ENCODE data around the gene MACROD1. TPM values are rescaled to one million over a fixed set of nuclear protein-coding genes. Genes with fewer than 3 reads are reported as not detected.

The MACROD1 gene
- total and polyA plus RNA-seq, 2 donors (not counting 1 experiment from before 2014, with no cell fraction given): 2.7 to 8.6 TPM

DNA sequence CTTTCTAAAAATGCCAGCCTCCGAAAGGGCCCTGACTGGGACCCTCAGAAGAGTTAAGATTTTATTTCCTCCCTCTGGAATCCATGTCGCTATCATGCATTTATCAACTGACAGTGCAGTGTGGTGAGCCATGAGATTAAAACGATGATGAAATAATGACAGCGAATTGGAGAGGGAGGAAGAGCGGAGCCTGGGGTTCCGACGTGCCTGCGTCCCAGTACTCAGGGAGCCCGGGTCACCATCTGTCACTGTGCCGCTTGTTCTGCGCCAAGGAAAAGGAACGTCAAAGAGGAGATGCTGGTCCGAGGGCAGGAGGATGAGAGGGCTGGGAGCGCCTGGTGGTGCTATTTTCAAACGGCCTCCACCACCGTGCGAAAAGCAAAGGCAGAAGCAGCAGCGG lies 46.2 kb downstream of the MACROD1 start:
- Histone ChIP-seq H3K79me2 (ENCODE audit: control insufficient read depth, insufficient read depth, low read length) (no peaks in the 10 kb centered on the region), H3K9me3 (ENCODE audit: control extremely low read depth in 1 of 3, control insufficient read depth in 2 of 3, insufficient read depth in 1 of 3, low read length in 2 of 3) (no peaks in the 10 kb centered on the region), H3K4me3 (ENCODE audit: control extremely low read depth in 1 of 5, extremely low read depth in 1 of 5, insufficient read depth in 1 of 5, low read depth in 2 of 5, low read length in 4 of 5) (no peak overlapping the region), H3K27ac (ENCODE audit: low read length in 2 of 2) (no peak overlapping the region), H4K20me1 (ENCODE audit: control insufficient read depth, insufficient read depth, low read length, poor library complexity, severe bottlenecking) (no peaks in the 10 kb centered on the region), H3K9ac (ENCODE audit: low read length) (no peak overlapping the region), H3K4me2 (replicated peaks; ENCODE audit: low read depth, low read length, poor library complexity, severe bottlenecking) (no peak overlapping the region), H3K36me3 (replicated peaks in 1 of 2; ENCODE audit: control extremely low read depth in 1 of 2, control insufficient read depth in 1 of 2, extremely low read depth in 1 of 2, insufficient read depth in 2 of 2, low read length in 1 of 2) (no peaks in the 10 kb centered on the region), H3K27me3 (replicated peaks in 1 of 4; ENCODE audit: control extremely low read depth in 1 of 4, control insufficient read depth in 3 of 4, insufficient read depth in 4 of 4, low read length in 3 of 4) (no peaks in the 10 kb centered on the region), H3K4me1 (ENCODE audit: control insufficient read depth in 2 of 2, insufficient read depth in 2 of 2, low read length in 2 of 2) (no peaks in the 10 kb centered on the region), H2AFZ (ENCODE audit: insufficient read depth, low read depth, low read length, poor library complexity, severe bottlenecking) (no peak overlapping the region)
- H3K9me3 Mint-ChIP-seq (ENCODE audit: insufficient read depth): no peaks in the 10 kb centered on the region
- H3K27me3 Mint-ChIP-seq: no peaks in the 10 kb centered on the region
- no peak for DNase-seq
- no peak overlapping the region for H3K27ac Mint-ChIP-seq
- ATAC-seq (ENCODE audit: low read depth): no peak
- intact Hi-C loops (cut with micrococcal nuclease): no loop called here
- TF ChIP-seq, protein P1, sequence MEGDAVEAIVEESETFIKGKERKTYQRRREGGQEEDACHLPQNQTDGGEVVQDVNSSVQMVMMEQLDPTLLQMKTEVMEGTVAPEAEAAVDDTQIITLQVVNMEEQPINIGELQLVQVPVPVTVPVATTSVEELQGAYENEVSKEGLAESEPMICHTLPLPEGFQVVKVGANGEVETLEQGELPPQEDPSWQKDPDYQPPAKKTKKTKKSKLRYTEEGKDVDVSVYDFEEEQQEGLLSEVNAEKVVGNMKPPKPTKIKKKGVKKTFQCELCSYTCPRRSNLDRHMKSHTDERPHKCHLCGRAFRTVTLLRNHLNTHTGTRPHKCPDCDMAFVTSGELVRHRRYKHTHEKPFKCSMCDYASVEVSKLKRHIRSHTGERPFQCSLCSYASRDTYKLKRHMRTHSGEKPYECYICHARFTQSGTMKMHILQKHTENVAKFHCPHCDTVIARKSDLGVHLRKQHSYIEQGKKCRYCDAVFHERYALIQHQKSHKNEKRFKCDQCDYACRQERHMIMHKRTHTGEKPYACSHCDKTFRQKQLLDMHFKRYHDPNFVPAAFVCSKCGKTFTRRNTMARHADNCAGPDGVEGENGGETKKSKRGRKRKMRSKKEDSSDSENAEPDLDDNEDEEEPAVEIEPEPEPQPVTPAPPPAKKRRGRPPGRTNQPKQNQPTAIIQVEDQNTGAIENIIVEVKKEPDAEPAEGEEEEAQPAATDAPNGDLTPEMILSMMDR (IDR thresholded peaks at IDR 0.05): no peak
- no peak for TF ChIP-seq EZH2 (IDR thresholded peaks at IDR 0.05; ENCODE audit: borderline replicate concordance, insufficient read depth, low read depth, low read length, poor library complexity, severe bottlenecking)
- CTCF ChIA-PET: no interaction called here
- no peak overlapping the region for H3K4me3 Mint-ChIP-seq
- POLR2A ChIA-PET: no interaction called here
- H3K4me1 Mint-ChIP-seq: no peaks in the 10 kb centered on the region
- WGBS (ENCODE audit: insufficient coverage): 96% methylated on average over 16 of the region's 18 CpGs

DNA sequence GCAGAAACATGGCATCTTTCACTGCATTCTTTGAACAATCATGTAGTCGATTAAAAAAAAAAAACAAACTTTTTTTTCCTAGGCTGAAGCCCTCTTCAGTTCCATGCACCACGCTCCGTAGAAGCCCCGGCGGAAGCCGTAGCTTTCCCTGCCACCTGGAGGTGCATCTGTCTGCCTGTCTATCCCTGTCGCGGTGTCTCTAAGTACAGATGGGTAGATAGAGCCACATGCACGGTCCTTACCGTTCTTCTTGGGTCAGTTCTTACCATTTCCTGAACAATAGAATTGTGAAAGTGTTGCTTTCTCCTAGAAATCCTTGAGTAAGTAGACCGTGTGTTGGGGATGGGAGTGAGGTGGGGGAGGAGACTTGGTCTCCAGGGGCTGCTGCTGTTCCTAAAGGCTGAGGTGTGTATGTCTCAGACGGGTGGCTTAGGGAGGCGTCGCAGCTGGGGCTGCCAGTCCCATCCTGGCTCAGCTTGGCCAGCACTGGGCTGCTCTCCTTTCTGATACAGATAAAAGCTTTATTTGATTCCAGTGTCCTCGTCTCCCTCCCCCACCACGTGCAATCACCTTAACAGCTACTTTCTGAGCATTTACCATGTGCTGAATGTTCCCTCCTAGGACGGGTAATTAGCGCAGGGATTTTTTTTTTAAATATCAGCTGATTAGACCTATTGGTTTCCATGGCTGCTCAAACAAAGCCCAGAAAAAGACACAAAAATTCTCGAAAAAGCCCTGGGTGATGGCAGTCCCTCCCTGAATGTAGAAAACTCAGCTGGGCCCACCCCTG lies 46.8 kb downstream of the MACROD1 start:
- no peak overlapping the region for H3K27ac ChIP-seq (ENCODE audit: low read length in 2 of 2)
- H3K36me3 ChIP-seq (replicated peaks in 1 of 2; ENCODE audit: control extremely low read depth in 1 of 2, control insufficient read depth in 1 of 2, extremely low read depth in 1 of 2, insufficient read depth in 2 of 2, low read length in 1 of 2): no peaks in the 10 kb centered on the region
- ChIA-PET POLR2A (no interaction called here), CTCF (no interaction called here)
- H3K27me3 ChIP-seq (replicated peaks in 1 of 4; ENCODE audit: control extremely low read depth in 1 of 4, control insufficient read depth in 3 of 4, insufficient read depth in 4 of 4, low read length in 3 of 4): no peaks in the 10 kb centered on the region
- no peaks in the 10 kb centered on the region for H3K79me2 ChIP-seq (ENCODE audit: control insufficient read depth, insufficient read depth, low read length)
- DNase-seq: no peak
- Mint-ChIP-seq H3K27me3 (no peaks in the 10 kb centered on the region), H3K4me3 (no peak overlapping the region), H3K4me1 (no peaks in the 10 kb centered on the region), H3K9me3 (ENCODE audit: insufficient read depth) (no peaks in the 10 kb centered on the region), H3K27ac (no peak overlapping the region)
- no peak overlapping the region for H3K4me3 ChIP-seq (ENCODE audit: control extremely low read depth in 1 of 5, extremely low read depth in 1 of 5, insufficient read depth in 1 of 5, low read depth in 2 of 5, low read length in 4 of 5)
- TF ChIP-seq EZH2 (IDR thresholded peaks at IDR 0.05; ENCODE audit: borderline replicate concordance, insufficient read depth, low read depth, low read length, poor library complexity, severe bottlenecking): no peak
- TF ChIP-seq, protein P1 (IDR thresholded peaks at IDR 0.05): no peak
- H4K20me1 ChIP-seq (ENCODE audit: control insufficient read depth, insufficient read depth, low read length, poor library complexity, severe bottlenecking): no peaks in the 10 kb centered on the region
- intact Hi-C loops (cut with micrococcal nuclease): no loop called here
- no peak overlapping the region for H2AFZ ChIP-seq (ENCODE audit: insufficient read depth, low read depth, low read length, poor library complexity, severe bottlenecking)
- H3K9ac ChIP-seq (ENCODE audit: low read length): no peak overlapping the region
- no peak overlapping the region for H3K4me2 ChIP-seq (replicated peaks; ENCODE audit: low read depth, low read length, poor library complexity, severe bottlenecking)
- H3K9me3 ChIP-seq (ENCODE audit: control extremely low read depth in 1 of 3, control insufficient read depth in 2 of 3, insufficient read depth in 1 of 3, low read length in 2 of 3): no peaks in the 10 kb centered on the region
- no peak for ATAC-seq (ENCODE audit: low read depth)
- H3K4me1 ChIP-seq (ENCODE audit: control insufficient read depth in 2 of 2, insufficient read depth in 2 of 2, low read length in 2 of 2): no peaks in the 10 kb centered on the region
- WGBS (ENCODE audit: insufficient coverage): 90% methylated on average over 13 of the region's 19 CpGs

All from B cell (primary cell).